ENCODE results near the gene KLRK1. TPM values are rescaled to one million over a fixed set of nuclear protein-coding genes. Genes with fewer than 3 reads are reported as not detected.

KLRK1 gene
- total RNA-seq, 1 experiment from 2014 or later, result 2.3 TPM

- Histone ChIP-seq H3K27ac (ENCODE audit: low read depth, low read length) (peak overlapping the region; percentile 89), H3K4me1 (ENCODE audit: control insufficient read depth in 1 of 2, insufficient read depth in 2 of 2, low read length in 2 of 2) (peaks cover 37 to 52% of the 10 kb centered on the region in 2 experiments; a peak in 3 of 4 replicates)
Measured at GRCh38 chr12:10363658-10363913, 26.3 kb downstream of the KLRK1 start.

More at GRCh38 chr12:10363658-10363913, 26.3 kb downstream of the KLRK1 start:
- H3K27me3 ChIP-seq (ENCODE audit: insufficient read depth, low read length), result no peaks in the 10 kb centered on the region
- H4K20me1 ChIP-seq (ENCODE audit: insufficient read depth), result no peaks in the 10 kb centered on the region
- peak overlapping the region; percentile 65 for H3K9ac ChIP-seq (ENCODE audit: low read length)
- peak overlapping the region; percentile 67 for H2AFZ ChIP-seq (ENCODE audit: low read depth, low read length, poor library complexity, severe bottlenecking)
- POLR2A ChIA-PET, result interaction anchor here (1.4 kb wide), 1 partner anchor 24 kb away, joined by 4 read pairs; no protein-coding TSS in a partner anchor
- intact Hi-C loops (cut with micrococcal nuclease), result no loop called here
- CTCF ChIA-PET, result no interaction called here
- TF ChIP-seq, protein P1, sequence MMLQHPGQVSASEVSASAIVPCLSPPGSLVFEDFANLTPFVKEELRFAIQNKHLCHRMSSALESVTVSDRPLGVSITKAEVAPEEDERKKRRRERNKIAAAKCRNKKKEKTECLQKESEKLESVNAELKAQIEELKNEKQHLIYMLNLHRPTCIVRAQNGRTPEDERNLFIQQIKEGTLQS (IDR thresholded peaks at IDR 0.05), result no peak
- TF ChIP-seq EGR1 (IDR thresholded peaks at IDR 0.05; ENCODE audit: low read depth), result no peak
- TF ChIP-seq ZNF274 (IDR thresholded peaks at IDR 0.05; ENCODE audit: low read depth, low read length), result no peak
- TF ChIP-seq, protein P2, sequence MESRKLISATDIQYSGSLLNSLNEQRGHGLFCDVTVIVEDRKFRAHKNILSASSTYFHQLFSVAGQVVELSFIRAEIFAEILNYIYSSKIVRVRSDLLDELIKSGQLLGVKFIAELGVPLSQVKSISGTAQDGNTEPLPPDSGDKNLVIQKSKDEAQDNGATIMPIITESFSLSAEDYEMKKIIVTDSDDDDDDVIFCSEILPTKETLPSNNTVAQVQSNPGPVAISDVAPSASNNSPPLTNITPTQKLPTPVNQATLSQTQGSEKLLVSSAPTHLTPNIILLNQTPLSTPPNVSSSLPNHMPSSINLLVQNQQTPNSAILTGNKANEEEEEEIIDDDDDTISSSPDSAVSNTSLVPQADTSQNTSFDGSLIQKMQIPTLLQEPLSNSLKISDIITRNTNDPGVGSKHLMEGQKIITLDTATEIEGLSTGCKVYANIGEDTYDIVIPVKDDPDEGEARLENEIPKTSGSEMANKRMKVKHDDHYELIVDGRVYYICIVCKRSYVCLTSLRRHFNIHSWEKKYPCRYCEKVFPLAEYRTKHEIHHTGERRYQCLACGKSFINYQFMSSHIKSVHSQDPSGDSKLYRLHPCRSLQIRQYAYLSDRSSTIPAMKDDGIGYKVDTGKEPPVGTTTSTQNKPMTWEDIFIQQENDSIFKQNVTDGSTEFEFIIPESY (IDR thresholded peaks at IDR 0.05; ENCODE audit: extremely low read depth, insufficient replicate concordance, low read length), result no peak
- no peak for TF ChIP-seq POLR2AphosphoS5 (IDR thresholded peaks at IDR 0.05; ENCODE audit: low read depth, low read length)
- no peak for TF ChIP-seq RAD21 (IDR thresholded peaks at IDR 0.05; ENCODE audit: low read depth)
- no peak for TF ChIP-seq YY1 (IDR thresholded peaks at IDR 0.05; ENCODE audit: extremely low read depth, insufficient replicate concordance, low read depth, low read length)
- no peak for TF ChIP-seq FOSL1 (IDR thresholded peaks at IDR 0.05; ENCODE audit: low read depth)
- no peak for TF ChIP-seq SP1 (IDR thresholded peaks at IDR 0.05; ENCODE audit: low read depth)
- no peak for TF ChIP-seq POLR2A (IDR thresholded peaks at IDR 0.05; ENCODE audit: borderline replicate concordance, extremely low read depth, insufficient read depth, insufficient read length)
- no peak for TF ChIP-seq SIN3A (IDR thresholded peaks at IDR 0.05; ENCODE audit: low read depth)
- TF ChIP-seq, protein P3, sequence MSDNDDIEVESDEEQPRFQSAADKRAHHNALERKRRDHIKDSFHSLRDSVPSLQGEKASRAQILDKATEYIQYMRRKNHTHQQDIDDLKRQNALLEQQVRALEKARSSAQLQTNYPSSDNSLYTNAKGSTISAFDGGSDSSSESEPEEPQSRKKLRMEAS (IDR thresholded peaks at IDR 0.05), result no peak
- no peak for TF ChIP-seq SRF (IDR thresholded peaks at IDR 0.05; ENCODE audit: low read depth)
- TF ChIP-seq ZFX (IDR thresholded peaks at IDR 0.05), result no peak
- TF ChIP-seq JUND (IDR thresholded peaks at IDR 0.05), result no peak
- TF ChIP-seq CBX3 (IDR thresholded peaks at IDR 0.05; ENCODE audit: low read depth), result no peak
- TF ChIP-seq ELF1 (IDR thresholded peaks at IDR 0.05; ENCODE audit: borderline replicate concordance, low read depth), result no peak
- no peak for TF ChIP-seq CEBPB (IDR thresholded peaks at IDR 0.05; ENCODE audit: low read depth)
- no peak for TF ChIP-seq TCF7L2 (IDR thresholded peaks at IDR 0.05; ENCODE audit: borderline replicate concordance, extremely low read depth, insufficient read depth, insufficient read length)
- no peak for TF ChIP-seq EZH2 (IDR thresholded peaks at IDR 0.05)
- RAD21 ChIA-PET (ENCODE audit: low non-redundant PET in 1 of 2, low total read pairs in 2 of 2, uncharacterized antibody in 2 of 2, unreplicated experiment in 2 of 2), result no interaction called here
- no peak for ATAC-seq
- peak overlapping the region; percentile 90 for H3K4me2 ChIP-seq (ENCODE audit: low read length)
- H3K79me2 ChIP-seq (ENCODE audit: insufficient read depth, low read length), result no peaks in the 10 kb centered on the region
- no TSS peak for BruUV-seq (replicated peaks)
- H3K9me3 ChIP-seq (ENCODE audit: control insufficient read depth in 1 of 2, insufficient read depth in 1 of 2, low read depth in 1 of 2, low read length in 2 of 2), result peaks cover 0 to 7% of the 10 kb centered on the region in 2 experiments; a peak in 2 of 4 replicates
- H3K4me3 ChIP-seq (replicated peaks in 1 of 2; ENCODE audit: low read depth in 1 of 2, low read length in 2 of 2), result peak overlapping the region; percentile 71 to 74
- H3K36me3 ChIP-seq (ENCODE audit: control insufficient read depth in 1 of 2, insufficient read depth in 2 of 2, low read length in 2 of 2), result no peaks in the 10 kb centered on the region
- DNase-seq (ENCODE audit: low read depth, low spot score), result no peak
- H3K9me2 ChIP-seq (ENCODE audit: insufficient read depth), result no peaks in the 10 kb centered on the region

All from HCT116 (cell line).